ENCODE results near the gene WDR38.
A peak's percentile ranks its signal among the peaks of the same experiment; 100 is the strongest.

Gene WDR38

DNA sequence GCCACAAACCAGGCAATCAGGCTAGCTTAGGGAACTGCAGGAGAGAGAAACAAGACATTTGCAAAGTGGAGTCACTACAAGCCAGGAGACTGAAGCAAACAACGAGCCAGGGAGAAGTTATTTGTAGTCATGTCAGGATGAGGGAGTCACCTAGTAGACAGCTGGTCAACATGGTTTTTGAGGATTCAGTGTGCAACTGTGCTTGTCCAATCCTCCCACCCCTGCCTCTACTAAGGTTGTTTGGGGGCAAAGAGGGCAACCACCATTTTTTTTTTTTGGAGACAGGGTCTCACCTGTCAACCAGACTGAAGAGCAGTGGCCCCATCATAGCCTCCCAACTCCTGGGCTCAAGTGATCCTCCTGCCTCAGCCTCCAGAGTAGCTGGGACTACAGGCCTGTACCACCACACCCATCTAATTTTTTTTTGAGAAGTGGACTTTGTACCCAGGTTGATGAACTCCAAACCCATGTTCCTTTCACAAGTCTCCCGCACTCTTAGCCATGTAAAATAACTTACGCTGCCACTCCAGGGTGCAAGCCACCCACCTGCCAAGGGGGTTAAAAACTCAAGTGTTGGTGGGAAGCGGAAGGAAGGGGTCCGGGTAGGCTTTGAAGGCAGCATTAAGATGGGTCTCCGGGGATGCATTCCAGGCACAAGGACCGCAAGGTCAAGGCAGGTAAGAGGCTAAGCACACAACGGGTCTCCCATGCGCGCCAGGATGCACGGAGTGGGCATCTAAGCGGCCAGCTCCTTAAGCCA lies 7.5 kb downstream of the WDR38 start:
- TF ChIP-seq, protein P1, sequence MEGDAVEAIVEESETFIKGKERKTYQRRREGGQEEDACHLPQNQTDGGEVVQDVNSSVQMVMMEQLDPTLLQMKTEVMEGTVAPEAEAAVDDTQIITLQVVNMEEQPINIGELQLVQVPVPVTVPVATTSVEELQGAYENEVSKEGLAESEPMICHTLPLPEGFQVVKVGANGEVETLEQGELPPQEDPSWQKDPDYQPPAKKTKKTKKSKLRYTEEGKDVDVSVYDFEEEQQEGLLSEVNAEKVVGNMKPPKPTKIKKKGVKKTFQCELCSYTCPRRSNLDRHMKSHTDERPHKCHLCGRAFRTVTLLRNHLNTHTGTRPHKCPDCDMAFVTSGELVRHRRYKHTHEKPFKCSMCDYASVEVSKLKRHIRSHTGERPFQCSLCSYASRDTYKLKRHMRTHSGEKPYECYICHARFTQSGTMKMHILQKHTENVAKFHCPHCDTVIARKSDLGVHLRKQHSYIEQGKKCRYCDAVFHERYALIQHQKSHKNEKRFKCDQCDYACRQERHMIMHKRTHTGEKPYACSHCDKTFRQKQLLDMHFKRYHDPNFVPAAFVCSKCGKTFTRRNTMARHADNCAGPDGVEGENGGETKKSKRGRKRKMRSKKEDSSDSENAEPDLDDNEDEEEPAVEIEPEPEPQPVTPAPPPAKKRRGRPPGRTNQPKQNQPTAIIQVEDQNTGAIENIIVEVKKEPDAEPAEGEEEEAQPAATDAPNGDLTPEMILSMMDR (IDR thresholded peaks at IDR 0.05; ENCODE audit: control extremely low read depth, extremely low read depth, low read depth, missing control alignments) = no peak
- DNase-seq (ENCODE audit: extremely low spot score) = no peak
- POLR2A ChIA-PET = interaction anchor here (0.6 to 1.9 kb wide), 5 partner anchors 18 to 408 kb away, joined by 4 to 15 read pairs (median 4); no protein-coding TSS in a partner anchor
- CTCF ChIA-PET = interaction anchor here (0.6 to 26.0 kb wide), 6 partner anchors 9 to 87 kb away, joined by 3 to 814 read pairs (median 8); partner anchors contain the start of genes NR6A1, OLFML2A and WDR38

DNA sequence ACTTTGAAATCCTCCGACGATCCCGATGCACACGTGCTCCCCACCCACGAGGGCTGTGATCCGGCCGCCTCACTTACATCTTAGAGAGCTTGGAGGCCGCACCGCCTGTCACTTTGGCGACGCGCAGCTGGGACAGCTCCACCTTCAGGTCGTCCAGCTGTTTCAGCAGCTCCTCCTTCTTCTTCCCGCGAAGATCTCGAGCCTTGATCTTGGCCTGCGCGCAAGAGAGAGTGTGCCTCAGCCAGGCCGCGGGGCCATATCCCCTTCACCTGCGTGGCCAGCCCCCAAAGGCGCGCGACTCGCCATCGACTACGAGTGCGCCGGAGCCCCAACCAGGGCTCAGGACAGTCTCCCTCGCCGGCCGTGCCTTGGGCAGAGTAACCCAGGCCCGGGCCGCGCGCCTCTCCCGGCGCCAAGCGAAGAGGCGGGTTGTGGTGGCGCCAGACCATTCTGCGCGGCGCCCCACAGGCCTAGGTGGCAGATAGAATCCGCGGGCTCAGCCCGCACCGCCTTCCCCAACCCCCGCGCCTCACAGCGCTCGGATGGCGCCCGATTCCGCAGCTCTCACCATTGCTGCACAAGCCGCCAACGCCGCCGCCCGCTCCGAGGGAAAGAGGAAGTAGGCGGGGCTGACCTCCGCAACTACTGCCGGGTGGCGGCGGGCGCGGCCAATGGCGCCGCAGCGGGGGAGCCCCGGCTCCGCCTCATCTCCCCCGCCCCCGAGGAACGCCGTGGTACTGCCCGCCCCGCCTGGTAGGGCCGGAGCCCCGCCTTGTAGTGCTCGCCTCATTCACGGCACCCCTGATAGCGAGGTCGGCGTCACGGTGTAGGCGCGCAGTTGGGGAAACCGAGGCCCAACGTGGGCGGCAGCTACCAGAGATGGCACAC lies 8.3 kb downstream of the WDR38 start, which contains the start of the genes ARPC5L and RPL35:
Gene ARPC5L, plus strand, starts transcription at position 789 of the 888 bp plus-strand sequence. CDS start 7,161 bp downstream, outside the sequence.
Gene RPL35, minus strand, starts transcription at position 616 of the 888 bp plus-strand sequence. Its CDS starts 45 bp downstream, at position 571.
- CTCF ChIA-PET = interaction anchor here (0.6 to 26.0 kb wide), 7 partner anchors 9 to 282 kb away, joined by 3 to 814 read pairs (median 4); partner anchors contain the start of genes NR6A1, OLFML2A, SCAI and WDR38
- peak; percentile 99 for DNase-seq (ENCODE audit: extremely low spot score)
- POLR2A ChIA-PET = interaction anchor here (0.6 to 1.9 kb wide), 11 partner anchors 8 to 407 kb away, joined by 3 to 17 read pairs (median 5); partner anchors contain the start of gene WDR38
- TF ChIP-seq, protein P1 (IDR thresholded peaks at IDR 0.05; ENCODE audit: control extremely low read depth, extremely low read depth, low read depth, missing control alignments) = no peak

DNA sequence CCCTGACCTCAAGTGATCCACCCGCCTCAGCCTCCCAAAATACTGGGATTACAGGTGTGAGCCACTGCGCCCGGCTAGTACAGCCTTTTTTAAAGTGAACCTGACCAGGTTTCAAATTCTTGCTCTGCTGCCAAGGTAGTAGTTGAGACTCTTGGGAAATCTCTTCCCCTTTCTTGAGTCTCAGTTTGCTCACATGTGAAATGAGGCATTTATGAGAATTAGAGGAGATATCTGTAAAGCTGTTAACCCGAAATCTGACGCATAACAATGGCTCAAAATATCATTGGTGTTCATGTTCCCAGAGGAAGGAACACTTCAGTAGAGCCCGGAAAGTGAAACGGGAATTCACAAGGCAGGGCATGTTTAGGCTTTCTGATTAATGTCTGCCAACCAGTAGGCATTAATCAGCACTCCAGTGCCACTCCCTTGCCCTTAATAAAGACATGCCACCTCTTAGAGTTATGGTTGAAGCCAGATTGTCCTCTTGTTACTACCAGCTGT lies 10.2 kb downstream of the WDR38 start:
- ChIA-PET CTCF (interaction anchor here (1.1 to 26.0 kb wide), 5 partner anchors 11 to 280 kb away, joined by 3 to 814 read pairs (median 4); partner anchors contain the start of genes NR6A1, OLFML2A, SCAI and WDR38), POLR2A (no interaction called here)
- DNase-seq (ENCODE audit: extremely low spot score) = no peak
- TF ChIP-seq, protein P1 (IDR thresholded peaks at IDR 0.05; ENCODE audit: control extremely low read depth, extremely low read depth, low read depth, missing control alignments) = no peak

DNA sequence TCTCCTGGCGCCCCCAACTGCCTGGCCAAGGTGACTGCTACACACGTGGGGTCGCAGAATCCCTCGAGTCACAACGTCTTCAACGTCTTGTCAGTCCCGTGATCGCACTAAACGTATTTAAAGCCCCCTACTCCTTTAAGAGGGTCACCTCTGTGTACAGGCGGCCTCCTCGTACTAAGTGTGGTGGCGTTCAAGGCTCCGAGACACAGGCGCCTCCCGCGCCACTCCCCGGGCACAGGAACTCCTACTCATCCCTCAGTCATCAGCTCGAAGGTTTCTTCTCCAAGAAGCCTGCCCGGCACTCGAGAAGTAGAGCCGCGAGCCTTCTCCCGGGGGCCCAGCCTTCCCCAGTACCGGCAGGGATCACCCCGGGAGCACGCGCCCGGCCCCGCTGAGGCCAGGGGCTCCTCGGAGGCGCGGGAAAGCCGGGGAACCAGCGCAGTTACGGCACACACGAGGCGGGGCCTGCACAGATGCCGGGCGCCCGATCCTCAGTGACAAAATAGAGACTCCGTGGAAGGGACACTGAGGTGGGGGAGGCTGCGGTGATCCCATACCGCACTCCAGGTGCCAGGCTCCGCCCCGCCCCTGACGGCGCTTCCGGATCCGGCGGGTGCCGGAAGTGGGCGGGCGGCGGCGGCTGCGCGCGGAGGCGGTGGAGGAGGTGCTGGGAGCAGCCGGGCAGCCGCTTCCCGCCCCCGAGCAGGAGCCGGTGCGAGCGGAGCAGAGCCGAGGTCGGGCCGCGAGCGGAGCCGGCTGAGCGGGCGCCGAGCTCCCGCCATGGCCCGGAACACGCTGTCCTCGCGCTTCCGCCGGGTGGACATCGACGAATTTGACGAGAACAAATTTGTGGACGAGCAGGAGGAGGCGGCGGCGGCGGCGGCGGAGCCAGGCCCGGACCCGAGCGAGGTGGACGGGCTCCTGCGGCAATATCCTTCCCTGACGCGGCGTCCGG lies 15.5 kb downstream of the WDR38 start:
- CTCF ChIA-PET = interaction anchor here (1.2 to 16.6 kb wide), 2 partner anchors 17 to 92 kb away, joined by 3 to 173 read pairs; partner anchors contain the start of genes OLFML2A and WDR38
- DNase-seq (ENCODE audit: extremely low spot score) = peak; percentile 94

DNA sequence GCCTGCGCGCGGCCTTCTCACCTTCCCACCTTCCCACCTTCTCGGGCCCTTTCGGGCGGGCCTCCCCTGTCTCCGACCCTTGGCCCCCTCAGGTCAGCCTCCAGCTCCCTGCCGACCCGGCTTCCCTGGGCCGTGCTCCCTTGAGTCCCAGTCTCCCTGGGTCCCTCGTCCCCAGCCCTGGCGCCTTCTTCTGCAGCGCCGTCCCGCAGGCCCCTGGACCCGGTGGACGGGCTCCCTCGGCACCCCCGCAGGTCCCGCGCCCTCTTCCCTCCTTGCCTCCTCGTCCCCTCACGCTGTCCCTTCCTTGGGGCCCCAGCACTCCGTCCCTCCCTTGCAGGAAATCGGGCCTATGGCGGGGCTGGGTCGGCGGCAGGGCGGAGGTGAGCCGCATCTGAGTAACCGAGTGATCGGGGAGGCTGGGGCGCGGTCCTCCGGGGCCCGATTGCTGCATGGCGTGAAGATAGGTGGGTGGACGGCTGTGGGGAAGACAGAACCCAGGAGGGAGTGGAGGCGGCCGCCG lies 16.3 kb downstream of the WDR38 start:
- TF ChIP-seq, protein P1 (IDR thresholded peaks at IDR 0.05; ENCODE audit: control extremely low read depth, extremely low read depth, low read depth, missing control alignments) = no peak
- ChIA-PET CTCF (interaction anchor here (1.2 to 16.6 kb wide), 3 partner anchors 8 to 93 kb away, joined by 3 to 173 read pairs (median 12); partner anchors contain the start of genes ARPC5L, OLFML2A, RPL35 and WDR38), POLR2A (interaction anchor here (1.2 to 1.7 kb wide), 2 partner anchors 9 to 11 kb away, joined by 4 to 5 read pairs; no protein-coding TSS in a partner anchor)
- no peak for DNase-seq (ENCODE audit: extremely low spot score)

More for the DNA sequence above, 15.5 kb downstream of the WDR38 start:
- TF ChIP-seq, protein P1 (IDR thresholded peaks at IDR 0.05; ENCODE audit: control extremely low read depth, extremely low read depth, low read depth, missing control alignments) = peak; percentile 64
- POLR2A ChIA-PET = interaction anchor here (1.7 kb wide), 1 partner anchor 9 kb away, joined by 4 read pairs; no protein-coding TSS in a partner anchor
